OCI-M1 (cell line): ENCODE results near the gene SLC9A5.

Experiments used
- DNase-seq: peaks from one replicate; lab custom pipeline; 2025; lab: John Stamatoyannopoulos, UW

SLC9A5 gene

DNA sequence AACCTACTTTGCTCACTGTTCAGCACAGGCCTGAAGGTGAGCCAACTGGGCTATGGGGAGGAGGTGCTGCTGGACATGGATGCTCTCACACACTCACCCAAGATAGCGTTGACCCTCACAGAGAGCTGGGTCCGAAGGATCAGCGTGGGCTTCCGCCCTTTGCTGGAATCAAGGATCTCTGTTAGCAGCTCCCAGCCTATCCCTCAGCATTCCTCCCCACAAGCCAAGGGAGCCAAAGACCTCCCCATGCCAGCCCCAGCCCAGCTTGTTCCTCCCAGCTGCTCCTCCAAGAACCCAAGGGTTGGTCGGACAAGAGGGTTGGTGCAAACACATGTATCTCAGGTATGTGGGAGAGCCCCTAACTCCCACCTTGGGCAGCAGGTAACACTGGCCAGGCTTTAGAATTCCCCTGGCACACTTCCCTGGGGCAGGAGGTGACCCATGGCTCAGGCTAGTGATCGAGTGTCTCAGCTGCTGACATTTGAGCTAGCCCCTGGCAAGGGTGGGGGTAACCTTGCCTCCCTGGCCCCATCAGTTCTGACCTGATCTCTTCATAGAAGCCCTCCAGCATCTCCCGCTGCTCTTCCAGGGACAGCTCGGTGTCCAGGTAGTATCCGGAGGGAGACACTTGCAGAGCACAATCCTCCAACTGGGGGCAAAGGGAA lies 9.8 kb upstream of the SLC9A5 start:
- DNase-seq: no peak

DNA sequence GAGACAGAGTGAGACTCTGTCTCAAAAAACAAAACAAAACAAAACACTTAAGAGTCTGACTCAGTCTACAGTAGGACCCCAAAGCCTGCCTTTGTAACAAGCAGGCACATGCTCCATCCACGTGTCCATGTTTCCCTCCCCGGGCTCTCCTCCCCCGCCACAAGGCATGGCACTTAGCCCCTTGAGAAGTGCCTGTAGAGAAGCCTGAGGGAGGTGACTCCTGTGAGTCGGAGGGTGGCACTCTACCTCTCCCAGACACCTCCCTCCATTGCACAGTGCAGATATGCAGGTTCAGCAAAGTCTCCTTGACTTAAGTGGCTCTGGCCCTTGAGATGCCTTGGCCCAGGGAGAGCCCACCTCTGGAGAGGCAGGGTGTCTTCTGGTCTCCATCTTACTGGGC lies 8.3 kb upstream of the SLC9A5 start:
- no peak for DNase-seq

DNA sequence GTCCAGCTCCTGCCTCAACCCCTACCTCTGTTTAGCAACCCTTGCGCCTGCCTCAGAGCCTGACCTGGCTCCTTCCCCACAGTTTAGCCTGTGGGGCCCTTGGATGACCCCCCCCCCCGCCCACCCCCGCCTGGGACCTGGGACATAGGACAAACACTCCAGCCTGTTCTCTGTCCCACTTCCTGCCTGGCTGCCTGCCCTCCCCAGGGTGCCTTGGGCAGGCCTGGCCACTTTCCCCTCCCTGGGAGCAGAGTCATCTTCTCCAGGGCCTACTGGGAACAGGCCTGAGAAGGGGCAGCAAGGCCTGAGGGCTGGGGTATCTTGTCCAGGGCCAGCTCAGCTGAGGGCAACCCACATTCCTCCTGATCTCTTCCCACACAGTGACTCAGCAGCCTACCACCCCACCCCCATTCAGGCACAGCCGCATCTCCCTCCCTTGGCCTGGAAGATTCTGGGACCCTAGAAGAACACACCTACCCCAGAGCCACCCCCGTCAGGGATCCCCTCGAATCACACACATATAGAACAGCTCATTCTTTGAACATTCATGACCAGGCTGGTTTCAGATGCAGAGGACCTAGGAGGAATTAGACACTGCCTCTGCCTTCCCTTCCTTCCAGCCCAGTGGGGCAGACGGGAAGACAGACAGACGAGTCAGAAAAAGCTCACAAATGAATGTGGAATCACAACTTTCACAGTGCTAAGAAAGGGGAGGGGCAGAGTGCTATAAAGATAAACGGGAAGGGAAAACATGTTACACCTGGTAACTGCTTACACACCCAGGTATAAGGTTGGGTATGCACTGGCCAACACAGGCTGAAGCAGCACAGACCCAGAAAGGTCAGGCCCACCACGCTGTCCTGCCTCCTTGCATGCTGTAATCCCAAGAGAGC lies 7.5 kb upstream of the SLC9A5 start:
- peak; percentile 65 for DNase-seq

DNA sequence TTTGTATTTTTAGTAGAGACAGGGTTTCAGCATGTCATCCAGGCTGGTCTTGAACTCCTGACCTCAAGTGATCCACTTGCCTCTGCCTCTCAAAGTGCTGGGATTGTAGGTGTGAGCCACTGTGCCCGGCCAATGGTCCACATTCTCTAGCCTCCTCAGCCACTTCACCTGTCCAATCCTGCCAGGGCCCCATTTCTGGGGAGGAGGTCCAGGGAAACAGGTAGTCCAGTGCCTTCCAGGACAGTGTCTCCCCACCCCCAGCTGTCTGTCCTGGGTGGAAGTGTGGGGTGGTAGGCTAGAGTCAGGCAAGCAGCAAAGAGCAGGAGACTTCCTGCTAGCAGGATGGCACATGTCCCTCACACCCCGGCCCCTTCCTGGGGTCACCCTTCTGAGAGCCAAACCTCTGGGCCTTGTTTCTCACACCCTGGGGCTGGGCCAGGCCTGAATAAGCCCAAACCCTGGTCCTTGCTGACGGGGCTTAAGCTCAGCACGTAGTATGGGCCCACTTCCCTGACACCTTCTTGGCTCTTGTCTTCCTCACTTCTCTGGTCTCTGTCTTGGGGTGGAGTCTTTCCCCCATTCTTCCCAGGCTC lies 6.5 kb upstream of the SLC9A5 start:
- no peak for DNase-seq

- DNase-seq: no peak
Measured at GRCh38 chr16:67243481-67243880, 5.3 kb upstream of the SLC9A5 start.

- DNase-seq: peak; percentile 90
Measured at GRCh38 chr16:67244387-67245185, 4.2 kb upstream of the SLC9A5 start.

GRCh38 chr16:67245186-67245585 lies 3.6 kb upstream of the SLC9A5 start:
- DNase-seq: no peak

- DNase-seq: no peak
Measured at GRCh38 chr16:67245674-67246080, 3.1 kb upstream of the SLC9A5 start.

GRCh38 chr16:67246081-67246755 lies 2.6 kb upstream of the SLC9A5 start:
- peak; percentile 88 for DNase-seq

- DNase-seq: peak; percentile 73
Measured at GRCh38 chr16:67246756-67247191, 2.0 kb upstream of the SLC9A5 start.

DNA sequence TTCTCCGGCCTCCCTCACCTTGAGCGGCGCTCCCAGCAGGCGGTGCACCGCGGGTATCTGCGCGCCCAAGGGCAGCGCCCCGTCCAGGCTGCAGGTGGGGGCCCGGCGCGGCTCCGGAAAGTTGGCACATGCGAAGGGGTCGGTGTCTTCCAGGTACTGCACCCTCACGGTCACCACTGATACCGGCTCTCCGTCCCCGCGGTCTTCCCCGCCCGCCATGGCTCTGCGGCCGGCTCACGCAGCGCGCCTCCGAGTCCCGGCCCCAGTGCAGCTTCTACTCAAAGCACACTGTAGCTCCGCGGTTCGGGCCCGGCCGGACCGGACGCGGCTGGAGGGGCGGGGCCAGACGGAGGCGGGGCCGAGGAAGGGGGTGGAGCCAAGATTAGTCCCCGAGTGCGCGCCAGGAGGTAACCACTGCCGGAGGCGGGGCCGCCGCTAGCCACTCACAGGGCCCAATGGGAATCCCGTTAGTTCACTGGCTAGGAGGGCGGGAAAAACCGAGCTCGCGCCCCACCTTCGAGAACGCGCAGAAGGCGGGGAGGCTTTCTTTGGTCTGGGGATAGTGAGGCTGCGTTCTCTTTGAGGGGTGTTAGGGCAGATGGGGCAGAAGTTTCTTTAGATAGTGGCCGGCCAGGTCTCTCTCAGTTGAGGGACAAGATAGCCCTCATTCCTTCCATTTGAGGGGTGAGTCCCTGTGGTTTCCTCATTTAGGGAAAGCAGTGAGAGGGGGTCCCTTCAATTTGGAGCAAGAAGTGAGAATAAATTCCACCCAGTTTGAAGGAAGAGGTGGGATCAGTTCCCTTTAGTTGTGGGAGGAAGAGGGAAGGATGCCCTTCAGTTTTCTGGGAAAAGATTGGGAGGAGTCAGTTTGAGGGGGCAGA lies 1.3 kb upstream of the SLC9A5 start, which contains the start of gene FHOD1:
TSS of gene FHOD1 (minus strand) at position 290 of the 881 bp plus-strand sequence. CDS start at position 219, 71 bp downstream.
- DNase-seq: peak; percentile 97

DNA sequence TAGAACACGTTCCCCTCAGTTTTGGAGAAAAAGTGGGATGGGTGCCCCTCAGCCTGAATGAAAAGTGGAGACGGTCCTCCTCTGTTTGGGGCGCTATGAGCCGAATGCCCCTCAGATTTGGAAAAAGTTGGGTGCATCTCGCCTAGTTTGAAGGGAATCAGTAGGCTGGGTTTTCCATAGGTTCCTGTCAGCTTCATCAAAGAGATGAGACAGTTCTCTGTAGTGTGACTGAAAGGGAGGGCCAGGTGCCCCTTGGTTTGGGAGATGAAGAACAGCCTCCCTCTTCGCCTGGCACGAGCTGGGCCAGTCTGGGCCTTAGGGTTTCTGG lies 742 bp upstream of the SLC9A5 start:
- DNase-seq: peak; percentile 25

DNA sequence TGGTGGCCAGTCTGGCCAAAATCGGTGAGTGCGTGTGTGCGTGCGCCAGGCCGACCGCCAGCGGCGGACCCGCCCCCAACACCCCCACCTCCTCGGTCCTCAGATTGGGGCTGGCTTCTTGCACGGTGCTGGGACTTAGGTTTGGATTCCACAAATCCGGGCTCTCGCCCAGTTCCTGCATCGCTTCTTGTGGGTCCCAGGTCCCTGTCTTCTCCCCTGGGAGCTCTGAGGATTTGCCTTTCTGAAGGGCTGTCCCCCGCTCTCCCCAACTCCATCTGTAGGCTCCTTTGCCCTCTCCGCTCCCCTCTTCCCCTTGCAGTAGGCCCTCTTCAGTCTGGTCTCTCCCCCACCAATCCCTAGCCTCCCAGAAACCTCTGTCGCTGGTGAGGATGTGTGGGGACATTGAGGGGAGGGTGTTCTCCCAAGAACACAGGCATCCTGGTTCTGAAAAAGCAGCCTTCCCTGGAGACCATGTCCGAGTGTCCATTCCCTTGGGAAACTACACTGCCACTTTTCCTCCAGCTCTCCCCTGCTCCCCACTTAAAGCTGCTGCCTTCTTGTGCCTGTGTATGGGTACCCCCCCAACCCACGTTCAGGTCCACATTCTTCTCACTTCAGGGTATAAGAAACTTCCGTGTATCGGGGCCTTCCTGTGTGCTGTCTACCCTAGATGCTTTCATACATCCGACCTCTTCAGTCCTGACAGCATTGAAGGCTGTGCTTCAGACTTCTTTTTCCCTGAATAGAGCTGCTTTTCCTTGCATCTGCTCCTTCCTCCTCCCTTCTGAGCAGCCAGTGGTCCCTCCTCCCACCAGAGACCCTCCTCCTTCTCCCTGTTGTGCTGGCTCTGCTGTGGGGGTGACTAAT lies 632 bp downstream of the SLC9A5 start:
- no peak for DNase-seq

GRCh38 chr16:67250045-67250327 lies 1.2 kb downstream of the SLC9A5 start:
- no peak for DNase-seq

DNA sequence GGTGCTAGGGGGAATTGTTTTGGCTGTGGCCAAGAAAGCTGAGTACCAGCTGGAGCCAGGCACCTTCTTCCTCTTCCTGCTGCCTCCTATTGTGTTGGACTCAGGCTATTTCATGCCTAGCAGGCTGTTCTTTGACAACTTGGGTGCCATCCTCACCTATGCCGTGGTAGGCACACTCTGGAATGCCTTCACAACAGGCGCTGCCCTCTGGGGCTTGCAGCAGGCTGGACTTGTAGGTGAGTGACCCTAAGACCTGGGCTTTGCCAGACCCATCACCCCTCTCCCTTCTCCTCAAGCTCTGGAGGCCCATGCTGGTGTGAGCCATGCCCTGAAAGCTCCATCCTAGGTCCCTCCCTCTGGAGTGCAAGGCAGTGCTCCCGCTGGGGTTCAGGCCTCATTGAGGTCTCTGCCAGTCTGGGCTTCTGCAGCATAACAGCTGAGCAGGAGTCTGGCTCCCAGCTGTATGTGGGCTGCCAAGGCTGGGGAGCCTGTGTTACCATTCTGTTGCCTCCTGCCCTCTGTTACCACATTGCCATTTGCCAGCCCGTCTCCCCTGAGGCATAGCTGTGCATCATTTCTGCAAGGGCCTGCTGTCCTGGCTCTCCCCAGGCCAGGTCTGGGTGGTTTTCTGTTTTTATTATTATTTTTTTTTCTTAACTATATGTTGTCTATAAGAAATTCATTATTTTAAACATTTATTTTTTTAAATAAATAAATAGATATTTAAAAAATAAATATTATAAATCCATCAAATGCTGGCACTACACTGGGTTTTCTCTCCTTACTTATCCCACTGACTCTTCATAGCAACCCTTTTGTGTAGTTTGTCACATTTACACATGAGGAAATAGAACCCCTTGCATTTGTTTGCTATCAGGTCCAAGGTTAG lies 4.1 kb downstream of the SLC9A5 start:
- DNase-seq: no peak

DNA sequence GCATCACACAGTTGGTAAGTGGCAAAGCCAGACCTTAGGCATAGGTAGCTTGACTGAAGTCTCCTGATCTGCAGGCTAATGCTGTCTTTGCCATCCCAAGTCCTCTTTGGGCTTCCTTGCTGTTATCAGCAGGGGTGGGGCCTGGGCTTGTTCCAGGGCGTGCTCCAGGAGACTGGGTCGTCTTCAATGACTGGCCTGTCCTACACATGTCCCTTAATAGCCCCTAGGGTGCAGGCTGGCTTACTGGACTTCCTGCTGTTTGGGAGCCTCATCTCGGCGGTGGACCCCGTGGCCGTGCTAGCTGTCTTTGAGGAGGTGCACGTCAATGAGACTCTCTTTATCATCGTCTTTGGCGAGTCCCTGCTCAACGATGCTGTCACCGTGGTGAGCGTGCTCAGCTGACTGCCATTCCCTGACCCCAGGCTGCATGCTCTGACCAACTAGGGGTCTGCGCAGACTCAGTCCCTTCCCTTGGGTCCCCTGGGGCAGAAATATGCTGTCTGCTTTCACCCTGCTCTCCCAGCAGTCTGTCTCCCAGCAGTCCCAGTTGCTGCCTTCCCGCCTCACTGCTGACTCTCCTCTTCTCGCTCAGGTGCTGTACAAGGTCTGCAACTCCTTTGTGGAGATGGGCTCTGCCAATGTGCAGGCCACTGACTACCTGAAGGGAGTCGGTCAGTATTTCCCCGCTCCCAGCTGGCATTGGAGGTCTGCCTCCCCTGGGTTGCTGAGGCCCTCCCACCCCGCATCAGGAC lies 6.2 kb downstream of the SLC9A5 start:
- DNase-seq: no peak

GRCh38 chr16:67255553-67256221 lies 6.9 kb downstream of the SLC9A5 start:
- DNase-seq: no peak
